GM18858 (cell line): ENCODE results near the gene TREH.

ENCODE experiments used
- ATAC-seq: cut with Tn5 transposase; IDR thresholded peaks from one replicate; pipeline ENCODE4 v1.9.1; 2021; ENCODE audit not compliant: unreplicated experiment

The TREH gene

GRCh38 chr11:118663902-118664301, 15.5 kb downstream of the TREH start:
- no peak for ATAC-seq

DNA sequence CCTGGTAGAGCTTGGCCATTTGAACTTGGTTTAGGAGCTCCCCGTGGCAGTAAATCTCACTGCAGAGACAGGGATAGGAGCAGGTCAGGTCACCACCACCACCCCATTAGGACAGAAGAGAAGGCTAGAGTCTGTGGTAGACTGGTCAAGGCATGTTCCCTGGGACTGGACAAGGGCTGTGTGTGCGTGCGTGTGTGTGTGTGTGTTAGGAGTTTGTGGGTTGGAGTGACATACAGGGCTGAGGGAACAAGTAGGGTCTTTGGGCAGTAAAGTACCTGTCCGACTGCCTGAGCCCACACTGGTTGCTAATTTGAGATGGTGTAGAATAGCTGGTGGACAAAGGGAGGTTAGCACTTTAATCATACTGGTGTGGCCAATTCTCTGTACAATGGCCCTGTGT, 16.1 kb downstream of the TREH start:
- ATAC-seq = no peak

- no peak for ATAC-seq
Observed at GRCh38 chr11:118662401-118663271, 16.8 kb downstream of the TREH start.

- no peak for ATAC-seq
Observed at GRCh38 chr11:118661425-118662301, 17.8 kb downstream of the TREH start.

GRCh38 chr11:118660681-118661424, 18.6 kb downstream of the TREH start:
- no peak for ATAC-seq

- ATAC-seq = no peak
Observed at GRCh38 chr11:118659953-118660680, 19.3 kb downstream of the TREH start.

DNA sequence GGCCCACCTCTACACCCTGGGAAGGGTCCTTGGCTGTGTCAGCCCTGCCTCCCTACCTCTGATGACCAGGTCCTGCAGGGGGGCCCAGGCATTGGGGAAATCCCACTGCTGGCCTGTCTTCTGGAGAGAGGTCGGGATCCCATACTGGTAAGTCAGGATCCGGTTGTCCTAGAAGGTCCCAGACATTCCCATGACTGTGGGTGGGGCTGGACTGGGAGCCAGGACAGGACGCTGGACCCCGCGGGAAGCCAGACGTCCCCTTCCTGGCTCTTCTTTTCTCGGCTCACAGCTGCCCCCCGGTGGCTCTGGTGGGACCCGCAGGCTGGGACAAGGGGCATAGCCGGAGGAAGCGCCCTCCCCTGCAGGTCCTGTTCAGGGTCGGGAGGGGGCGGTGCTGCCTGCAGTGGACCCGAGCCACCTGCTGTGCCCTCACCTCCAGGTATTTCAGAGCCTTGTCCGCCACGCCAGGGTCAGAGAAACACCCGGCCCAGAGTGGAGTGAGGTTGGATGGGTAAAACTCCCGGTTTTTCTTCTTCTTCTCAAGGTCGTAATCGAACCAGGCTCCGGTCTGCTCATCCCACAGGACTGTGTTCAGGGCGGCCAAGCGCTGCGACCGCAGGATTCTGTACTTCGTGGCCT, 20.0 kb downstream of the TREH start:
- no peak for ATAC-seq

- ATAC-seq = no peak
Observed at GRCh38 chr11:118658429-118659313, 20.8 kb downstream of the TREH start.

DNA sequence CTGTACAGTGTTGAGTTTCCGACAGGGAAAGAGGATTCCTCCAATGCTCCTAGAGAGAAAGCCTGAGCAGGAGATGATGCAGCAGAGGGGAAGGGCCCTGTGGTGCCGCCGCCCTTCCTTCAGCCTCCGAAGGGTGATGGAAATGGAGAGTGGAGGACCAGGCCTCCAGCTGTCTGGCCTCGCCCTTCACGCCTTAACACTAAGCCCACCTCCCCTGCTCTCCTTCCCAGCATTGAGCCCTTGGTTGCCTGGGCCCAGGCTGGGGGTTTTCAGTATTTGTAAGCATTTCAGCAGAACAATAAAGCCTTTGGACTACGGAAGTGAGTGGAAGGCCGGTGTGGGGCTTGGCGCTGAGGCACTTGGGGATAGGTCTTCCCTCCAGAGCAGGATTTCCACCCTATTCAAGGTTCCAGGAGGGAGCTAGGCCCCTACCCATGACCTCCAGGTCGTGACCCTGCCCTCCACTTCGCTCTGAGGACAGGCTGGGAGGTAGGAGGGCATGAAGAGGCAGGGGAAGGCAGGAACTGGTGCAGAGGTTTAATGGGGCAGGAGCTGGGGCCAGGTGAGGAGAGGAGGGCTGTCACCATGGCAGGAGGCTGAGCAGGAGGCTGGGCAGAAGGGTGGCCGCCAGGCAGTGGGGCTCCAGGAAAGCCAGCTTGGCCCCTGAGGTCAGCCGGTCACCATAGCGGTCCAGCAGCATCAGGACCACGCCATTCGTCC, 21.6 kb downstream of the TREH start:
- no peak for ATAC-seq

DNA sequence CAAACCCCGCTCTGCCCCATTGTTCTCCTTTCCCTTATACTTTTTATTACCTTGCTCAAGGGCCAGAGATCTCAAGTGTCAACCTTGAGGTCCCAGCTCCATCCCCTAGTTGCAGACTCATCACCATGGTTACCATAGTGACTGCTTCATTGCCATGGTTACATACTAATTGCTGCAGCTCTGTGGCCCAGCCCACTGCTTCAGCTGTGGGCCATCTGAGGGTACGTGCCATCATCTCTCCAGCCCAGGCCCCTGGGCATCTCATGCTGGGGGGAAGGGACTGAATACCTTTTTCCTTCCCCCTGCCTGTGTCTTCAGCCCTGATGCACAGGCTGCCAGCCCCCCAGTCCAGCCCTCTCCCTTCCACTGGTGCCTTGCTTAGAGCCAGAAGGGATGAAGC, 22.2 kb downstream of the TREH start:
- ATAC-seq = no peak

DNA sequence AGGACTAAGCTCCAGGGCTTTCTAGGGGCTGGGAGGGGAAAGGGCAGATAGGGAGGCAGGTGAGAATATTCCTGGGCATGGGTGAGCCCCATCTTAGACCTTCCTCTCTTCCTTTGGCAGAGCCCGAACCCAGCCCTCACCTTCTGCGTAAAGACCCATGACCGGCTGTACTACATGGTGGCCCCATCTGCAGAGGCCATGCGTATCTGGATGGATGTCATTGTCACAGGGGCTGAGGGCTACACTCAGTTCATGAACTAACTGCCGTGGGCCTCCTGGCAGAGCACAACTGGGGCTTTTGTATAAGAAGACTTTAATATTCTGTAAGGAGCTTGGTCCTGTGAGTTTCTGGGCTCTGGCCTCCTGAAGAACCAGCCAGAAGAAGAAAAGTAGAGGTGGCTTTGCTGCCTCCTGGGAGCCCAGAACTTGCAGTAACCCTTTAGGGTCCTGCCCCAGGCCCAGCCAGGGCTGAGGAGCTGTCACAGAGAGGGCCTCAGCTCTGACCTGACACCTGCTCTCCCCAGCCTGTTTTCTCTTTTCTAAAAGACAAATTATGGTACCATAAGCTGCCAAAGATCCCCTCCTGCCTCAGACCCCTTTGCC, 22.8 kb downstream of the TREH start:
- ATAC-seq = no peak

GRCh38 chr11:118655486-118656190, 23.8 kb downstream of the TREH start:
- no peak for ATAC-seq

DNA sequence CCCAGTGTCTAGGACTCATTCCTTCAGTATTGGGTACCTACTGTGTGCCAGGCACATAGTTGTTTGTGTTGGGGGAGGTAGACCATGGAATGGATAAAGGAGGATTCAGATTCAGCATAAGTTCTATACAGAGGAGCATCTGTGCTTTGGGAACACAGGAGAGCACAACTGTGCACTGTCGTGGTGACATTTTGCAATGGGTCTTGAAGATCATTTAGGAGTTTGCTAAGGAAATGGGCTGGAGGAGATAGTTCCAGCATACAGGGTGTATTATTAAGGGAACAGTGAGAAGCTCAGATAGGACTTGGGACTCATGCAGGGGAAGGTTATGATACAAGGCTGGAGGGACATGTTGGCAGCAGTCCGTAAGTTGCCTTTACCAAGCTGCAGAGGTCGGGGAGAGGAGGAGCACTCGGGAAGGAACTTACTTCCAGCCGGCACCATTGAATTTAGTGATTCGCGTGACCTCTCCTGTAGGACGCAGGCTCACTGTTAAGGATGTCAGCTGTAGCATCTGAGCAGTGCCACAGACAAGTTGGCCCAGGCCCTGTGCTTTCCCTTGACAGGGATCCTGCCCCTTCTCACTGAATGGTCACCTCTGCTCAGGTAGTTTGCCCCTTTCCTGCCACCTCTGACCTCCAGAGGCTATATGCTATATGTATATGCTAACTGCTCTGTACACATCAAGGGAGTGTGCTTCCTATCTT, 25.6 kb downstream of the TREH start:
- no peak for ATAC-seq

GRCh38 chr11:118652681-118653181, 26.7 kb downstream of the TREH start:
- ATAC-seq = no peak

GRCh38 chr11:118651820-118652219, 27.6 kb downstream of the TREH start:
- no peak for ATAC-seq

- ATAC-seq = no peak
Observed at GRCh38 chr11:118650366-118650765, 29.1 kb downstream of the TREH start.

DNA sequence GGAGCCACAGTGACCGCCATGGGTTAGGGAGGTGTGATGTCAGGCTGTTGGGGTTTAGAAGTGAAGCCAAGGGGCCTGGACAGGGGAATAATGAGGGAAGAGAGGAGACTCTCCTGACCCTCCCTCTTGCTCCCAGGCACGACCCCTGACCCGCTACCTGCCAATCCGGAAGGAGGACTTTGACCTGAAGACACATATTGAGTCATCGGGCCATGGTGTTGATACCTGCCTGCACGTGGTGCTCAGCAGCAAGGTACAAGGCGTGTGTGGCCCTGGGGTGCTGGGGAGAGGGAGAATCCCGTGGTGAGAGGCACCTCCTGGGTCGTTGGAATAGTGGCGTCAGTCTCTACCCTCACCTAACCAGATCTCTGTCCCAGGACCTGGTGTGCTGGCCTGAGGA, 29.5 kb downstream of the TREH start:
- no peak for ATAC-seq
